LoVo (cell line): Measurements from ENCODE around the gene MID1.

ENCODE experiments used
- DNase-seq: peaks from one replicate; pipeline ENCODE4 v3.0.0-alpha.2; 2016; ENCODE audit warnings: low spot score

Gene MID1

DNA sequence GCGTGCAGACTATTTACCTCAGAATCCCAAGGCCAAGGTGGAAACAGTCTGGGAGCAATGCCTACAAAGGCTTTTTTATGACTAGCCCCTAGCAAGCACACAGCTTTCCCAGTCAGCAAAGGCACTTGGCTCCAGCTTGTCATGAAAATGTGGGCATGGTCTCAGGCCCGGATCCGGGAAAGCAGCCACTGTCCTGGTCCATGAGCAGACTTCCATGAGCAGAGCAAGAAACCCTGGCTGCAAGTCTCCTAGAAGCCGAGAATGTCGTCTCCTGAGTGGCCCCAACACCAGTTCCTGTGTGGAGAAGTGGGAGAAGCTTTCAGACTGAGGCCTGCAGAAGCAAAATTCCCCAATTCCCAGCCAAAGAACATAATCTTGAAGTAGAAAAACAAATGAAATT is 190.5 kb downstream of the MID1 start:
- DNase-seq, result no peak

DNA sequence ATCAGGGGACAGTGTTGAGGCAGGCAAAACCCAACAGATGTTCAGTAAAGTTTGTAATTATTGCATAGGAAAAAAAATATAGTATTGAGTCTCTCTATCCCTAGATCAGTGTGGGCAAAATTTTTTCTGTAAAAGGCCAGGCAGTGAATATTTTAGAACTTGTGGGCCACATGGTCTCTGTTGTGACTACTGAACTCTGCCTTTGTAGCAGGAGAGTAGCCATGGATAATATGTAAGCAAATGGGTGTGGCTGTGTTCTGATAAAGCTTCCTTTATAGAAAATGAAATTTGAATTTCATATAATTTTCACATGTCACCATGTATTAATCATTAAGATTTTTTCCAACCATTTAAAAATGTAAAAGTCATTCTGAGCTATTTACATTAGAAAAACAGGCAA is 193.1 kb downstream of the MID1 start:
- no peak for DNase-seq

DNA sequence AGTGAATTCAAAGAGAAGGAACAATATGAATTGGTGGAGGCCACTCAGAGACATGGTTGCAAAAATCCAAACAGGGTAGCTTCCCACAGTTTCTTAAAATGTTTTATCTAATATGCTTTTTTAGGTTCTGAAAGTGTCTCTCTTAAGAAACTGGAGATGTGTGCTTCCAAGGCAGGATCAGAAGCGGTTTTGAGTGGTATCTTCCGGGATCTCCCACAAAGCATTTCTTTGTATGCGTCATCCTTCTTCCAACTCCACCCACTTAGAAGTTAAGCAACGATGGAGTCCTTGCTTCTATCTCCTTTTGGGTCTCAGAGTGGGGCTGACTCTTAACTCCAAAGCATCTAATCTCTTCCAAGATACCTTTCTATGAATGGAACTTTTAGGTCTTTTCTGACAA is 196.7 kb downstream of the MID1 start:
- DNase-seq, result no peak

DNA sequence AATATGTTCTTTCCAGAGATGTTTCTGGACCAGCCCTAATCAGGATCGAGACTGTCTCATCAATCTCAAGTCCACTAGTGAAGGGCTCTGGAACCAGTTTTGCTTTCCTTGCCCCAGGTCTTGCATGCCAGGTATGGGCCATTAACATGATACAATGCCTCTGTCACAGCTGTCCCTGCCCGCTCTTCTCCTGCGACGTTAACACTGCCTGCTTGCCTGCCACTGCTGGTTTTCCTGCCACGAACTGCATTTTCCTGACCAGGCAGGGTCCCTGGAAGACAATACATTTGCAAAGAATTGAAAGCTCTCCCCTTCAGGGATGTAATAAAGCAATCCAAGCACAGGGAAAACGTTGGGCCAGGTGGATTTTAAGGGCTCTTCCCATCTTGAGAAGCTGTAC is 200.3 kb downstream of the MID1 start:
- DNase-seq, result no peak

DNA sequence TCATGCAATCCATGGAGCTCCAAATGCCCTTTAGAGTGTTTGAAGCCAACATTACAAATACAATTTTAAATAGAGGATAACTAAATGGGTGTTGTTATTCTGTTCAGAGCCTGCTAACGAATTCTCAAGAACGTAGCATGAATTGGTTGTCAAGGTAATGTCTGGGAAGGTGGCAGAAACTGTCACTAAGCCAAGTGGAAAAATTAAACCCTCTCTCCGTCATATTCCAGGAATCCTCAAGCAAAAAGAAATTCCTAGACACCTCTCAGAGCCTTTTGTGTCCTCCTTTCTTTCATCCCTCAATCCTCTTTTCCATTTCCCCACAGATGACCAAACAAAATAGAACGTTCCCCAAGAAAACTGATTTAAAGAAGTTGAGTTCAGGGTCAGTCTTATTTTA is 204.0 kb downstream of the MID1 start:
- DNase-seq, result no peak

DNA sequence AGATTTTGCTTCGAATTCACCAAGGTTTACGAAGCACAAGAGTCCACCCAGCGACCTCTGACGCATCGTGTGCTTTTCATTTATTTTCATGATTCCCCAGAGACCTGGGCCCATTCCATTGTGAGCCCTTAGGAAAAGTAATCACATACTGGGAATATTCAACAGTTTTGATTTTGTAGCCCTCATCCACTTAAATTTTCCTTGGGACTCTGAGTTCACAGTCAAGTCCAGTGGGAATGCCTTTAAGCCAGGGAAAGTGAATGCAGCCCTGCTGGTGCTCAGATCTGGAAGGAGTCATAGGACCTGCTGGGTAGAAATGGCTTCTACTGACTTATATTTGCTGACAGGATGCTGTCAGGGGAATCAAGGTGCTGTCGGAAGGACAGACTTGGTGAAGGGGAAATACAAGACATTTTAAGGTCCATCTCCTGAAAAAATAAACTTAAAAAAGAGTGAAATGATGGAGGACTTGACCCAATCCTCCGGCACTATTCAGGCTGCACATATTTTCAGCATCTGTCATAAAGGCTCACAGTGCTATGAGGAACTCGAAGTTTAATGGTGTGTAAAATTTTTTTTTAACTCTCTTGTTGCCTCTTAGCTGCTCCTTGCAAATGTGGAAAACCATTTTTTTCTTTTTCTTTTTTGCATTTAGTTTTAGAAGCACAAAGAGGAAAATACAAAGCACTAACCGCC is 204.9 kb downstream of the MID1 start:
- no peak for DNase-seq

DNA sequence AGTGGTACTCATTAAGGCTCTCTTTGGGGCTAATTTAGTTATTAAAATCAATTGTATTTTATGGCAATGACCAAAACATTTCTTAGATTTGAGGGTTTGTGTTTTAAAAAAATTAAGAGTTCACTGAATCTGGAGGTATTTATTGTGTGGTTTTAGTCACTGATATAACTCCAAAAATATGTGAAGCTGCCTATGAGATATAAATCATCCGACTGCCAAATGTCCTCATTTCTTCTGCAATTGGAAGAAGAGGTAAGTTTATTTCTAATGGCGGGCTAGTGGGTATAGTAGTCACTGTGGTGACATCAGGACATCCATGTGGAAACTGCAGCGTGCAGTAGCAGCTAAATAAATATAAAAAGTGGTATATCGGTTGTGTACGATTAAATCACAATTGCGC is 205.5 kb downstream of the MID1 start:
- DNase-seq, result no peak

DNA sequence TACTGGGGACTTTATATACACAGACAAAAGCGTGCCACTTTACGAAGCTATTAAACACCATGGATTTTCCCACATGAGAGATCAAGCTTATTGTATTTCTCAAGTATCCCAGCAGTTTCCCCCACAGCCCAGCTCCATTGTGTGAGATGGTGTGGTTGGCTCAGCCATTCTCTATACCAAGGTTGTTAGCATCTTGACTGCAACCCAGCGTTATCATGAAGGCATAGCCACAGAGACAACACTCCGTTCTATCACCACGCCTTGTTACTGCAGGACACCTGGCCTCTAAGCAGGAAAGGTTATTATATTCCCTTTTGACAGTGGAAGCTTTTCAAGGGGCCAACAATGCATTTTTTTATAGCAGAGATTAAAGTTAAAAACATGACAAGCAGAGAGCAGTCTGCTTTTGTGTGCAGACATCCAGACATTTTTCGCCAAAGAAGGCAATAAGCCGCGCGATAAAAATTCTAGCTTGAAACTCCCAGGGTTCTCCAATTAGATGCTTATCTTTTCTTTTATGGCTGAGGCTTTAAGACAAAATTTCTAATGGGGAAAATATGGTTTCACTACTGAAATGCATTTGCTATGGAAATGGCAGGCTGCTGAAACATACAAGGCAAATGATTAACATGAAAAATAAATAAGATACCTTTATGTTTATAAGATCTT is 206.1 kb downstream of the MID1 start:
- DNase-seq, result no peak

DNA sequence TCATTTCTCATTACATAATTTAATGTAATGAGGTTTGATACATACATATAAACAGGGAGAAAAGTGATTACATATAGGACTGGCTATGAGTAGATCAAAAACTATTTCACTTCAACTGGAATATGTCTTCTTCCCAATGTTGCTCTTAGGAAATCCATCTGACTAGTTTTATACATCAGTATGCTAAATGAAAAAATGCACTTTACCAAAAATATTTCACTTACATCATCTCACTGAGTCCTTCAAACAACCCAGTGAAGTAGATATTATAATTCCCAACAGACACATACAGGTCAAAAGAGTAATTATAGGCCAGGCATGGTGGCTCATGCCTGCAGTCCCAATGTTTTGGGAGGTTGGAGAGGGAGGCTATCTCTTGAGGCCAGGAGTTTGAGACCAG is 215.9 kb downstream of the MID1 start:
- DNase-seq, result no peak

DNA sequence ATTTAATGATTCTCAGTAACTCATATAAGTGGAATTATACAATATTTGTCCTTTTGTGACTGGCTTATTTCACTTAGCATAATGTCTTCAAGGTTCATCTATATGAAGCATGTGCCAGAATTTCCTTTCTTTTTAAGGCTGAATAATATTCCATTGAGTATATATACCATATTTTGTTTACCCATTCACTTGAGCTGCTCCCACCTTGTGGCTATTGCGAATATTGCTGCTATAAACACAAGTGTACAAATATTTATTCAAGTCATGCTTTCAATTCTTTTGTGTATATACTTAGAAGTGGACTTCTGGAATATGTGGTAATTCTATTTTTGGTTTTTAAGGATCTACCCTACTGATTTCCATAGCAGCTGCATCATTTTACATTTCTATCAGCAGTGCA is 219.1 kb downstream of the MID1 start:
- no peak for DNase-seq

DNA sequence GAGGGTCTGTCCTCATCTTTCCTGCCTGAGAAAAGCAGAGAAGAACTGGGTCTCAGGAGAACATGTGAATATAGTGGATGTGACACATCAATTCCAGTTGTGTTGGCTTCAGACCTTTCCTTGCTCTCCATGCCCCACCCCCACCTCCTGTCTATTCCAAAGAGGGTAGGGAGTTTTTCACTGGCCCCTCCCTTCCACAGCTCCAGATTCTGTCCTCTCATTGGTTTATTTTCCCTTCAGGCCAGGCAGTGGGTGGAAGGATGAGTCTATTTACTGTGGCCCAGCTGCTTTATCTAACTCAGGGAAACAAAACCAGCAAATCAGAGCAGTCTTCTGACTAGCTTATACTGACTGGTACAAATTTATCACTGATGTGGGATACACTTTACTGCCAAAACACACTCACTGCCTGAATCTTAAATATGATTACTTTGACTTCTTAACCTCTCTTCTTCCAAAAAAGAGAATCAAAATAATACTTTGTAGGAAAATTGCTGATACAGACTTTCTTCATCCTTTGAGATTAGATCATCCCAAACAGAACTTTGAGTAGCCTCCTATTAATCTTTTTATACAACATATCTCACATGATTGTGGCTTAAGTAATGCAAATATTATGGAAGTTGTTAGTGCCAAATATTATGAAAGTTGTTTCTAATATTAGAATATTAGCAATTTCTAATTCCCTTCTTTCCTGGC is 221.2 kb downstream of the MID1 start:
- no peak for DNase-seq

DNA sequence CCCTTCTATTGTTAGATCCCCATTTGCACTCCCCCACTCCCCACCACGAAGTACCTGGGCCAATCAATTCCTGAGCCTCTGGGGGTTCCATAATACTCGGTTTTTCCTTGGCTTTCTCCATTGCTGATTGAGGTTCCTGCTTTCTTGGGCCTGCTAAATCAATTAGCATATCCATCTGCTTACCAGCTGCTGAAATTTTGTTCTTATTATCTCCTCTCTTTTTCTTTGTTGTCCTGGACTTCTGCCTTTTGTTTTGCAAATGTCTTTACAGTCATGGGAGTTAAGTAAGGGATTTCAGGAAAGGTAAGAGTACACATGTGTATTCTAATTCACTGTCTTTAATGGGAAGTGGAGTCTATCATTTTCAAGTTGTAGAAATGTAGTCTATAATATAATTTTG is 222.2 kb downstream of the MID1 start:
- DNase-seq, result no peak

DNA sequence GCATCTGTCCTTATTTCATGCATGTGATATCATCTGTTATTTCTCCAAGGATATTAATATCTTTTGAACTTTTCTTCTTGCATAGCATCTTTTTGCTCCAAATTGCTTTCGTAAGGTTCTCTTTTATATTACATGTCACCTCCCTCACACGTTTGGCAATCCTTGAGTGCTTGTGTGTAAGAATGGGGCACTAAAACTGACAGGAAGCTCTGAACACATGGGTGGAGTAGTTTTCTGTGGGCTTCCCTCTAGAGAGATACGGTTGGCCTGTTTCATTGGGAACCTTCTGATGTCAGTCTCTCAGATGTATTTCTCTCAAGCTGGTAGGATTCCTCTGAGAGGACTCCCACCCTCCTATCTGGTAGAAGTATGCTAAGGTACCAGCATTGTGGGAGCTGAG is 223.0 kb downstream of the MID1 start:
- no peak for DNase-seq

DNA sequence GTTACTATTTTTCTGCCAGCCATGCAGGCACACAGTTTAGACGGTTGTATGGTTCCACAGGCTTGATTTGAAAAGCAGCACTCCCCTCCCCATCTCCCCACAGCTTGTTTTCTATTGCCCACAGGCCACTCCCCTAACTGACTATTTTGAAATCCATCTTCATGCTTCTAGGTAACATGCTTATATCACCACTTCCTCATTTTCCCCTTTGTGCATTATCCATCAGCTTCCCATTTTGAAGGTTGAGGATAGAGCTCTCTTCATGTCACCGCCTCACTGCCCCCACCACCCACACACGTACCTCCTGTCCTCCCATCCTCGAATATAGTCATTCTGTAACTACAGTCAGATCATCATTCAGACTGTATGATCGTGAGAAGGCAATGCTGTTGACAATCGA is 224.7 kb downstream of the MID1 start:
- no peak for DNase-seq
